Endothelial cell of umbilical vein (primary cell): ENCODE measurements around the gene KLHDC4. TPM values are rescaled to one million over a fixed set of nuclear protein-coding genes. Genes with fewer than 3 reads are reported as not detected.

Experiments
- BruUV-seq: library from RNA; stranded (reverse); fragments of 400-500 nt; replicated peaks from 2 replicates; lab custom pipeline; 2021; lab: Mats Ljungman, UMichigan
- CTCF ChIA-PET: fragments of 300-600, 350-600 bp; sonication (Branson Sonifier 250); formaldehyde crosslinking; loops from one replicate; lab custom pipeline; 2021; ENCODE audit warnings: antibody characterized with exemption, inconsistent platforms; lab: Charles Lee
- POLR2A ChIA-PET: fragments of 300-600, 350-600 bp; sonication (Branson Sonifier 250); formaldehyde crosslinking; loops from one replicate; lab custom pipeline; 2021; ENCODE audit warnings: antibody characterized with exemption, inconsistent platforms; lab: Charles Lee
- DNase-seq: peaks from one replicate; pipeline ENCODE4 v3.0.0-alpha.2; 2011; ENCODE audit warnings: low read depth, low spot score
- FAIRE-seq: peaks from 2 replicates; lab custom pipeline; 2011; peaks lifted over from hg19 to GRCh38; lab: Jason Lieb, UNC
- H2AFZ ChIP-seq: 2 replicates; pipeline ENCODE4 v1.6.0; 2012; ENCODE audit warnings: low read depth, low read length, control low read depth, inconsistent platforms
- H3K27ac ChIP-seq: 2 replicates; pipeline ENCODE4 v1.5.1; 2011; ENCODE audit warnings: low read depth, mild to moderate bottlenecking, control low read depth, low read length, moderate library complexity; ENCODE audit not compliant: insufficient read depth
- H3K27me3 ChIP-seq, 2 experiments: 2 replicates each; pipeline versions ENCODE4 v1.6.0 to v1.6.1; 2011; ENCODE audit warnings: low read length in 2 of 2, mixed read lengths in 1 of 2; ENCODE audit not compliant: control insufficient read depth in 2 of 2, insufficient read depth in 2 of 2
- H3K36me3 ChIP-seq, 2 experiments: 2 replicates in 1 of 2; 3 replicates in 1 of 2; pipeline ENCODE4 v1.5.1; 2011; ENCODE audit warnings: low read length in 2 of 2, mild to moderate bottlenecking in 1 of 2, moderate library complexity in 1 of 2; ENCODE audit not compliant: control insufficient read depth in 2 of 2, insufficient read depth in 2 of 2; ENCODE audit errors: extremely low read depth in 1 of 2
- H3K4me1 ChIP-seq: 3 replicates; pipeline ENCODE4 v1.5.1; 2011; ENCODE audit warnings: mild to moderate bottlenecking, low read length; ENCODE audit not compliant: control insufficient read depth, insufficient read depth; ENCODE audit errors: extremely low read depth
- H3K4me2 ChIP-seq: 2 replicates; pipeline ENCODE4 v1.6.1; 2011; ENCODE audit warnings: low read length, control low read depth, mixed read lengths; ENCODE audit not compliant: insufficient read depth
- H3K4me3 ChIP-seq, 3 experiments: fragments of 200-600 bp in 1 of 3; sonication (generic), shearing (Covaris generic) in 1 of 3; replicated peaks in 1 of 3; 2 replicates each; pipeline ENCODE4 v1.5.1; 2011 to 2016; ENCODE audit warnings: control low read depth in 3 of 3, low read length in 3 of 3, mild to moderate bottlenecking in 2 of 3, inconsistent platforms in 1 of 3, low read depth in 1 of 3, moderate library complexity in 1 of 3; ENCODE audit not compliant: insufficient read depth in 1 of 3
- H3K79me2 ChIP-seq: 2 replicates; pipeline ENCODE4 v1.6.0; 2012; ENCODE audit warnings: low read length, inconsistent platforms; ENCODE audit not compliant: control insufficient read depth, insufficient read depth
- H3K9ac ChIP-seq: replicated peaks from 2 replicates; pipeline ENCODE3; 2011; ENCODE audit warnings: low read length, control low read depth; ENCODE audit not compliant: insufficient read depth; ENCODE audit errors: extremely low read depth
- H3K9me1 ChIP-seq: replicated peaks from 3 replicates; pipeline ENCODE4 v1.6.0; 2011; ENCODE audit warnings: mild to moderate bottlenecking, low read length; ENCODE audit not compliant: control insufficient read depth, insufficient read depth; ENCODE audit errors: extremely low read depth
- H3K9me3 ChIP-seq: replicated peaks from 2 replicates; pipeline ENCODE4 v1.5.1; 2012; ENCODE audit warnings: low read length, inconsistent platforms; ENCODE audit not compliant: control insufficient read depth, insufficient read depth
- H4K20me1 ChIP-seq: replicated peaks from 2 replicates; pipeline ENCODE3; 2011; ENCODE audit warnings: mild to moderate bottlenecking, low read length; ENCODE audit not compliant: control insufficient read depth, insufficient read depth; ENCODE audit errors: extremely low read depth
- FOS ChIP-seq: IDR thresholded peaks from 2 replicates; pipeline ENCODE4 v1.6.1; 2011; ENCODE audit warnings: mild to moderate bottlenecking, low read length, moderate library complexity, borderline replicate concordance; ENCODE audit not compliant: insufficient read depth
- GATA2 ChIP-seq: IDR thresholded peaks from 2 replicates; pipeline ENCODE4 v1.7.0; 2011; ENCODE audit warnings: low read depth, mild to moderate bottlenecking, moderate library complexity, mixed read lengths, low read length; ENCODE audit not compliant: insufficient read length, insufficient read depth
- JUN ChIP-seq: IDR thresholded peaks from 2 replicates; pipeline ENCODE4 v1.6.1; 2011; ENCODE audit warnings: borderline replicate concordance, low read depth; ENCODE audit not compliant: insufficient read length, insufficient read depth
- MYC ChIP-seq: IDR thresholded peaks from one replicate; pipeline ENCODE4 v1.6.1; 2011; ENCODE audit warnings: mild to moderate bottlenecking, low read depth, low read length
- POLR2A ChIP-seq: IDR thresholded peaks from 2 replicates; pipeline ENCODE4 v1.6.1; 2012; ENCODE audit warnings: low read depth, mild to moderate bottlenecking, control low read depth, low read length
- POLR2AphosphoS5 ChIP-seq: IDR thresholded peaks from 2 replicates; pipeline ENCODE4 v1.6.1; 2012; ENCODE audit warnings: low read depth, mild to moderate bottlenecking, control low read depth, low read length, moderate library complexity; ENCODE audit not compliant: insufficient read depth
- dilution Hi-C: fragments of 300-500 bp; cut with MboI; formaldehyde crosslinking; loops from one replicate; pipeline ENCODE4 v1.15.0; 2019; ENCODE audit warnings: low sequenced_read_pairs; ENCODE audit not compliant: extremely low pct_ligation_motif_present
- intact Hi-C: fragments of 100-400 bp; cut with micrococcal nuclease; formaldehyde crosslinking; loops from one replicate; pipeline ENCODE4 v1.10.0; 2022
- polyA plus RNA-seq, 4 experiments: library from polyadenylated mRNA; depleted of rRNA in 3 of 4; stranded (reverse) in 3 of 4; unstranded in 1 of 4; fragments of >200 nt; gene quantifications; 2 replicates each; pipeline versions ENCODE4 v1.2.1 to v1.2.3, GENCODE V29; 2011 to 2012; ENCODE audit warnings: missing spikeins in 1 of 4
- total RNA-seq: library from RNA; stranded (reverse); gene quantifications from 2 replicates; pipeline ENCODE4 v1.2.3, GENCODE V29; 2021
- TF ChIP-seq, protein P1 (sequence below), 2 donors: IDR thresholded peaks; 1 replicate in 1 of 2; 2 replicates in 1 of 2; pipeline ENCODE4 v1.5.1; 2011; ENCODE audit warnings: low read length in 2 of 2, mild to moderate bottlenecking in 2 of 2, moderate library complexity in 2 of 2, control low read depth in 1 of 2, inconsistent platforms in 1 of 2, low read depth in 1 of 2; ENCODE audit not compliant: insufficient read depth in 1 of 2; ENCODE audit errors: extremely low read depth in 1 of 2

KLHDC4 gene
- total and polyA plus RNA-seq, 2 donors (not counting 3 experiments of a cell fraction or from before 2014, with no cell fraction given): 24.7 to 46.2 TPM

DNA sequence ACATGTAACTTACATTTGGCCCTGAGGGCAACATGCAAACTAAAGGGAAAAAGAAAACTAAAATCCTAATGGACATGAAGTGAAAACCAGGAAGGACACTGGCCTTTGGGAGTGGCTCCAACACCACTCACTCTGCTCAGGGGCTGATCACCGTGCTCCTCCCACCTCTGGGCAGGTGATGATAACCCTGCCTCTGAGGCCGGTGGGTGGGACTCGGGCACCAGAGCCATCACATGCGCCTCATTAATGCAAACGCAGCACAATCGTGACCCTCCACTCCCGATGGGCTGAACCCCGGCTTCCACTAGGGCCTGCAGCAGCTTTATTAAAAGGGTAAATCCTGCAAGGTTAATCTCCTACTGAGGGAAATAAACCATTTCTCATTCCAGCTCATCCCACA lies 4.7 kb downstream of the KLHDC4 start:
- H3K9ac ChIP-seq: no peak overlapping the region
- peaks cover 8% of the 10 kb centered on the region for H3K4me1 ChIP-seq
- peaks cover 8 to 9% of the 10 kb centered on the region in 2 experiments for H3K36me3 ChIP-seq
- peaks cover 31% of the 10 kb centered on the region for H3K79me2 ChIP-seq
- no peak overlapping the region for H3K27ac ChIP-seq
- peak; percentile 21 for FAIRE-seq
- no peaks in the 10 kb centered on the region for H3K27me3 ChIP-seq
- POLR2A ChIA-PET: no interaction called here
- no peak overlapping the region for H2AFZ ChIP-seq
- no peaks in the 10 kb centered on the region for H3K9me1 ChIP-seq
- no TSS peak for BruUV-seq
- no peak overlapping the region for H3K4me2 ChIP-seq
- dilution Hi-C loops: no loop called here
- no peak for TF ChIP-seq GATA2
- TF ChIP-seq, protein P1, sequence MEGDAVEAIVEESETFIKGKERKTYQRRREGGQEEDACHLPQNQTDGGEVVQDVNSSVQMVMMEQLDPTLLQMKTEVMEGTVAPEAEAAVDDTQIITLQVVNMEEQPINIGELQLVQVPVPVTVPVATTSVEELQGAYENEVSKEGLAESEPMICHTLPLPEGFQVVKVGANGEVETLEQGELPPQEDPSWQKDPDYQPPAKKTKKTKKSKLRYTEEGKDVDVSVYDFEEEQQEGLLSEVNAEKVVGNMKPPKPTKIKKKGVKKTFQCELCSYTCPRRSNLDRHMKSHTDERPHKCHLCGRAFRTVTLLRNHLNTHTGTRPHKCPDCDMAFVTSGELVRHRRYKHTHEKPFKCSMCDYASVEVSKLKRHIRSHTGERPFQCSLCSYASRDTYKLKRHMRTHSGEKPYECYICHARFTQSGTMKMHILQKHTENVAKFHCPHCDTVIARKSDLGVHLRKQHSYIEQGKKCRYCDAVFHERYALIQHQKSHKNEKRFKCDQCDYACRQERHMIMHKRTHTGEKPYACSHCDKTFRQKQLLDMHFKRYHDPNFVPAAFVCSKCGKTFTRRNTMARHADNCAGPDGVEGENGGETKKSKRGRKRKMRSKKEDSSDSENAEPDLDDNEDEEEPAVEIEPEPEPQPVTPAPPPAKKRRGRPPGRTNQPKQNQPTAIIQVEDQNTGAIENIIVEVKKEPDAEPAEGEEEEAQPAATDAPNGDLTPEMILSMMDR (IDR thresholded peaks at IDR 0.05; ENCODE audit: extremely low read depth in 1 of 2, insufficient read depth in 1 of 2, low read depth in 1 of 2, low read length in 2 of 2): no peak
- no peak for TF ChIP-seq FOS
- no peak for TF ChIP-seq JUN
- no peak for TF ChIP-seq MYC
- DNase-seq: no peak
- intact Hi-C loops: loop anchor here (10.0 kb wide), 1 partner anchor 356 kb away; no protein-coding TSS in a partner anchor
- H3K9me3 ChIP-seq: no peaks in the 10 kb centered on the region
- CTCF ChIA-PET: interaction anchor here (1.3 kb wide), 1 partner anchor 9 kb away, joined by 5 read pairs; no protein-coding TSS in a partner anchor
- H4K20me1 ChIP-seq: no peaks in the 10 kb centered on the region
- no peak overlapping the region for H3K4me3 ChIP-seq

GRCh38 chr16:87757841-87758426 lies 7.9 kb downstream of the KLHDC4 start:
- ChIA-PET CTCF (interaction anchor here (1.3 to 2.0 kb wide), 2 partner anchors 11 to 12 kb away, joined by 4 to 8 read pairs; no protein-coding TSS in a partner anchor), POLR2A (no interaction called here)
- no peak overlapping the region for H3K4me3 ChIP-seq
- H3K4me1 ChIP-seq: no peaks in the 10 kb centered on the region
- no peaks in the 10 kb centered on the region for H3K27me3 ChIP-seq
- FAIRE-seq: no peak
- no peak for TF ChIP-seq GATA2
- TF ChIP-seq, protein P1 (IDR thresholded peaks at IDR 0.05; ENCODE audit: extremely low read depth in 1 of 2, insufficient read depth in 1 of 2, low read depth in 1 of 2, low read length in 2 of 2): no peak
- no peak for TF ChIP-seq POLR2AphosphoS5
- TF ChIP-seq MYC: no peak
- TF ChIP-seq FOS: no peak
- no peak for TF ChIP-seq JUN
- TF ChIP-seq POLR2A: no peak
- no peaks in the 10 kb centered on the region for H4K20me1 ChIP-seq
- no peak for DNase-seq
- no peak overlapping the region for H3K27ac ChIP-seq
- intact Hi-C loops (no loop called here), dilution Hi-C loops (no loop called here)
- BruUV-seq: no TSS peak
- H3K9ac ChIP-seq: no peak overlapping the region
- no peak overlapping the region for H2AFZ ChIP-seq
- H3K79me2 ChIP-seq: peaks cover 7% of the 10 kb centered on the region
- peaks cover 5 to 24% of the 10 kb centered on the region in 2 experiments for H3K36me3 ChIP-seq
- no peaks in the 10 kb centered on the region for H3K9me1 ChIP-seq
- H3K4me2 ChIP-seq: no peak overlapping the region
- H3K9me3 ChIP-seq: no peaks in the 10 kb centered on the region
